Stimulated activated CD4-positive, alpha-beta T cell treated with anti-CD3 and anti-CD28 coated beads, TNF-alpha, amount 100 ng/mL, for 4 hours (primary cell): ENCODE measurements around the gene SMLR1.
A peak's percentile ranks its signal among the peaks of the same experiment; 100 is the strongest.

Experiments
- DNase-seq, 3 experiments: peaks; one replicate each; pipeline ENCODE4 v3.0.0-alpha.2; 2020; ENCODE audit warnings: low read depth in 3 of 3

The SMLR1 gene

DNA sequence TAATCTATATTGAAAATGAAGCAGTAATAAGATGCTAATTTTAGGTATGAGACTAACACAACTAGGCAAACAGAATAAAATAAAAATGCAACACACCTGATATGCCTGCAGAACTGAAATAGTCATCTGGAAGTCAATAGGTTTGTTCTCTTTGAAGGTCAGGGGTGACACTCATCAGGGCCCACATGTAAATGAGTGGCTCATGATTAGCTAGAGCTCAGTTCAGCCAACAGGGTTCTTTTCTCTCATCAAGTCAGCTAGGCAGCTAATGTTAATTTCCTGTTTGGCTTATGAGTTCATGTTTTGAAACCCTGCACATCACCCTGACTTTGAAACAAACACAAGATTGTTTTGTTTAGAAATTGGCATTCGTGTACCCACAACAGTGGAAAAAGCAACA, 23.8 kb downstream of the SMLR1 start:
- no peak for DNase-seq

DNA sequence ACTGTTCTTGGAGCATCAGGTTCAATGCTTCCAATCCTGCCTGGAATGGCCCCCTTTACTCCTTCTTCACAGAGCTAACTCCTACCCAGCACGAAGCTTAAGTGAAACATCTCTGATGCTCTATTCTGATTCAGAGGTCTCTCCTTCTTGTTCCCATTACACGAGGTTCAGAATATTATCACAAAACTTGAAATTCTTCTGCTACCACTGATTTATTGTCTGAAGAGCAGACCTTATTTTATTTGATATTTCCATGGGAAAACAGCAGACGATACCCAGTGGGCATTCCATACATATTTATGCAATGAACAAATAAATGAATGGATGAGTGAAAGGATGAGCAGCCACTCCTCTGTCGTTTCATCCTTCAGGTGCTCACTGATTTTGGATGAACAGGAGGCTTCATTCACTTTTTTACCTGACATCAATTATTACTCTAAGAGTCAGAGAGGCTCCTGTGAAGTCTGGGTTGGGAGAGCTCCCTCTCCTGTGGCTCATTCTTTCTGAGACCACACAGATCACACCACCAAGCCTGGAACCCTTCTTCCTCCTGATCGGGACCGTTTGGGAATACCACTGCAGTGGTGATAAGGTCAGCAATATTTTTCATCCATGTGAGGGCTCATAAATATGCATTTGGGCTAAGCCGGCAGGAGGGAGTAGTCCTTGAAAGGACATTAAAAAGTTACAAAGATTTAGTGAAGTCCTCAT, 25.8 kb downstream of the SMLR1 start:
- DNase-seq, result no peak

DNA sequence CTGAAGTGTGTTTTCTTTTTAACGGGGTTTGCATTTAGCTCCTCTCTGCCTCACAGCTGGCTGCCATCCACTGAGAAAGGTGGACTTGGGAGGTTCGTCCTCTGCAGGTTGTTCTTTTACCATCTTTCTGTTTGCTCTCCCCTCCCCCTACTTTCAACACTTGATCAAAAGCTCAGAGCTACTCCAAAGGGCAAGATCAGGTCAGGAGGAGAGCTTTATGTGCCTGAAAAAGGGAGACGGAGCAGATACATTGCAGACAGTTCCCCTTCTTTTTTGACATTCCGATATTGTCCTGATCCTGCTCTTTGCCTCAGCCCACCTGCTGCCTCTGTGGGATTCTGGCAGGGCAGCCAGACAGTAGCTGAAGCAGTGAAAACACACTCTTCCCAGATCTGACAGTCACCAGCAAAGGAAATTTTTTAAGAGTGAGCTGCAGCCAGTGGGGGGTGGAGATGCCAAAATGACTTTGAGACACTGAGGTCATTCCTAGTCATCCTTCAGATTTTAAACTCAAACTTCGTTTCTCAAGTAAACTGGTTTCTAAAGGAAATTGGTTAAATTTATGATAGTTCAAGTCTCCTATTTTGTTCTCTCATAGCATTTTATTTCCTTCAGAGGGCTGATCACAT, 26.5 kb downstream of the SMLR1 start:
- DNase-seq, result no peak

DNA sequence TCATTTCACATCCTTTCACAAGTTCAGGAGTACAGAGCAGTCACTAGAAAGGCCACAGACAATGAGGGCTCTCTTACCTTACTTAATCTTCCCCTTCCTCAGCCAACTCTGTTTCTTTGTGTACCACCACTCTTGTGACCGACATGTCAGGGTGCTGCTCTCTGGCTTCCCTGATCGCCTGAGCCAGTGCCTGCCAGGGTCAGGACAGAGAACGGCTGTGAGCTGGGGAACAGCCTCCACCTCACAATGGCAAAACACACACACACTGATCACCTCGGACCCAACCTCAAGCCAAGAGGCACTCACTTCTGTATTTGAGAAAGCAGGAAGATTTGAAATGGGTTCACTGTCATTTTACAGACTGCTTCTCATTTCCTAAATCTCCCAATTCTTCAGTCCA, 30.8 kb downstream of the SMLR1 start:
- no peak for DNase-seq

DNA sequence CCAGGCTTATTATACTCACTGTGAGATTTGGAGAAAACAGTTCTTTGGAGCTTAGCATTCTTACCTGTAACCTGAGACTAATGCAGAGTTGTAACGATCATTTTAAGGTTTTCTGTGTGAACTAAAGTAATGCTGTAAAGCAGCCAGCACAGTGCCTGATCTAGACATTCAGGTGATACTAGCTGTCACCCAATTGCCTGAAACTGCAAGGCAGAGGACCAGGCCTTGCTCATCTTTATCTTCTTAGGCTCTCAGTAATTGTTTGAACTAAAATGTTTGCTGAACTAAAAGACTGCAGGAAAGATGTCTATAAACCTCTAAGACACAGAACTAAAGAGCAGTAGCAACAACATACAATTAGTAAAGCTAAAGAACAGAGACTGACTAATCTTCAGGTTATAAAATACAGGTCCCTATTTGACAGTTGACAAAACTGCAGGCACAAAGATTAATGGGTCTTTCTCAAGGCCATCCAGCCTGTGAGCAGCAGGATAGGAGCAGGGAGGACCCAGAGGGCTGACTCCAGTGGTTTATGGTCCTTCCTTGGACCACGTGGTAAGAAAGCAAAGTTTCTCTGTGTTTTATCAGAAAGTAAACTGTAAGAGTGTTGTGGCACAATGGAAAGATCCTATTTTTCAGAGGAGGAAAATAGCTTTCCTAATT, 31.4 kb downstream of the SMLR1 start:
- DNase-seq, result no peak

DNA sequence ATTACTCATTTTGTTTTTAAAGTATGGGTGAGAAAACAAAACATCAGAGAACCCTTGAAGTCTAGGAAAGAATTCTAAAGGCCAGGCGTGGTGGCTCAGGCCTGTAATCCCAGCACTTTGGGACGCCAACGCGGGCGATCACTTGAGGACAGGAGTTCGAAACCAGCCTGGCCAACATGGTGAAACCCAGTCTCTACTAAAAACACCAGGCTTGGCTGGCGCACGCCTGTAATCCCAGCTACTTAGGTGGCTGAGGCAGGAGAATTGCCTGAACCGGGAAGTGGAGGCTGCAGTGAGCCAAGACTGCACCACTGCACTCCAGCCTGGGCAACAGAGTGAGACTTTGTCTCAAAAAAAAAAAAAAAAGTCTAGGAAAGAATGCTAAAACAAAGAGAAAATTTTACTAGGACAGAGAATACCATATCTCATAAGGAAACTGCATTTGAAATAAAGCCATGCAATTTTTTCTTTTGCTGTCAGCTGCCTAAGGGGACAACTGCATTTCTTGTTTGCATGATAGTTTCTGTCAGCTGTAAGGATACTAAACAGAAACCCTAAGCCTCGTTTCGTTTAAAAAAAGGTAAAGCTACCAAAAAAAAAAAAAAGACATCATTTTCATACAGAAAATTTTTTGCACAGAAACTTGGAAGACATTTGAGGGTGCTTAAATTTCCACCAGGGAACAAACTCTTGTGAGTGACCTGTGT, 32.1 kb downstream of the SMLR1 start:
- no peak for DNase-seq

DNA sequence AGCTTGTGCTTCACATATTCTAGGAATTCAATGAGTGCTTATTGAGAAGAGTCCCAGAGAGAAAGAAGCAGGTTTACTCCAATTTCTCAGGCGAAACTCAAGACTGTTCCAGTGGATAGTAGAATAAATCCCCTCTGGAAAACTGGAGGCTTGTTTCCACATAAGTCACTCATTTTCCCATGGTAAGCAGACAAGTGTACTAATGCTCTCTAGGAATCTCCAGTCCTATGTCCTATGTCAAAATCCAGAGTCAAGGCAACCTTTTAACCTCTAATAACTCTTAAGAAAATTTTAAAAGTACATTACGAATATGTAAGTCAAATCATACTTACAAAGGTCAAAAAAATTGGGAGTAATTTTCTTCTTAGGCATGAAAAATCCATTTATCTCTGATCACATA, 35.2 kb downstream of the SMLR1 start:
- DNase-seq, result no peak

DNA sequence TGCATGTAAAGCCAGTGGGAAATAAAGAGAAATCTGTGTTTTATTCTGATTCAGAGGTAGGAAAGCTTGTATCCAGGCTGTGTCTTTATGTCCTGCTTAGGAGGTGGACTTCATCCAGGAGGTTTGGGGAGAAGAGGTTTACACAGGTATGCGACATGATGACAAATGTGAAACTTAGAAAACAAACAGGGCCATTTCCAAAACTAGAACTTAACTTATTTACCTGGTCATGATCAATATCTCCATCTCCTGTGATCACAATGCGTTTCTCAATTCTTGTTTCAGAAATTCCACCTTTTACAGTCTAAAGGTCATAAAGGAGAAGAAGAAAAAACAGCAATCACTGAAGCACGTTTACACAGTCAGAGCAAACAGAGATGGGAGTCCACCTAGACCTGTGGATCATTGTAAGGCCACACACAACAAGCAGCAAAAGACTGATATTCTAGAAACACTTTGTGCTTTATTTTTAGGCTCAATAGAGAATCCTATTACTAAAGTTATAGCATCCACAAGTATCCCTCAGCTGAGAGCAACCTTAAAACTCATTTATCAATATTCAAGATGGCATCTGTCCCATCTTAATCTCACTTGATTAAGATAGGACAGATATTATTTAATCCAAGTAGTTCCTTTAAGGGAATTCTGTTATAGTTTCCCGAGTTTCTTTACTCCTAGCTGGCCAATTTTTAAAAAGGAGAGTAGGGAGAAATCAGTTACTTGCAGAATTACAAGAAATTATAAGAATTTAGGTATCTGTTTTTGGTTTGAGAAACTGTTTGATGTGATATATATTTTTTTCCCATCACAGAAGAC, 36.4 kb downstream of the SMLR1 start:
- DNase-seq, result no peak

DNA sequence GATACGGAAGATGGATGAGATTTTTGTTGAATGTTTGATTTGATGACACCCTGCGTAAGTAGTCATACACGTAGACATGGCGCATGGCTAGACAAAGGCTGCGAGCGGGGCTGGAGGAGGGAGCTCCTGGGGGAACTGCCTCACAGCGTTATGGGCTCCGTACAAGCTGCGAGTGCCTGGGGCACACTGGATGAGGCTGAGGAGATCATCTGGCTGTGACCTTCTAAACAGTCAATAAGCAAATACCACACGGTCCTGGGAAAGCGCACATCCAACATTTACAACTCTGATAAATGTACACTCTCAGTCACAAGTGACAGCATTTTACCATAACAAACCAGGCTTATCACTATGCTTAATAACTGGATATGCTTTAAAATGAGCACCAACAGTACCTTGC, 37.1 kb downstream of the SMLR1 start:
- no peak for DNase-seq

DNA sequence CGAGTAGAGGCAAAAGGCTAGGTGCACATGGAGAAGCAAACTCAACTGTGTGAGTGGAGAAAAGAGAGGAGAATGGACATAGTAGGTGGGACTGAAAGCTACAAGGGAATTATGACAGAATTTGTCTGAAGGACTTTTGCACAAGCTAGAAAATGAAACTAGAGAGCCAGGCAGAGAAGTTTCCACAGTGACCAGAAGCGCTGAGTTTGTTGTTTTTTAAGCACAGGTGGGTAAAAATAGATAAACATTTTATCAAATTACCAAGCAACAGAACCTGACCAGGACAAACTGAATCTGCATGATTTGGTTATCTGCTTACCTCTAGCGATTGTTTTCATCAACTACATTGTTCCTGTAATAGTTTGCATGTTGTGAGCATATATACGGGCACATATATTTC, 38.6 kb downstream of the SMLR1 start:
- no peak for DNase-seq

DNA sequence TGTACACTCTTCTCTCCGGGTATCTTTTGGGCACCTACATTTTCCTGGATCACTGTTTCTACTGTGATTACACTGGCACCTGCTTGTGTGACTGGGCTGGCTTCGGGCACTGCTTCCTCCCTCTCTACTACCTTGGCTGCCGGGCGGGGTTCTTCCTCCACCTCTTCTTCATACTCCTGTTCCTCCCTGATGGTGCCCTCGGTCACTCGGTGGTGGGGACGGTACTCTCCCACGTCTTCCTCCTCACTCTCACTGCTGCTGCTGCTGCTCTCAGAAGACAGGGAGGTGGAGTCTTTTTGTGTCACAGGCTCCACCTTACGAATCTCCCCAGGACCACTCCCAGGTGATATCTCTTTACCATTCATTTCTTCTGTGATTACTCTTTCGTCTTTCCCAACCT, 42.5 kb downstream of the SMLR1 start:
- DNase-seq, result no peak

DNA sequence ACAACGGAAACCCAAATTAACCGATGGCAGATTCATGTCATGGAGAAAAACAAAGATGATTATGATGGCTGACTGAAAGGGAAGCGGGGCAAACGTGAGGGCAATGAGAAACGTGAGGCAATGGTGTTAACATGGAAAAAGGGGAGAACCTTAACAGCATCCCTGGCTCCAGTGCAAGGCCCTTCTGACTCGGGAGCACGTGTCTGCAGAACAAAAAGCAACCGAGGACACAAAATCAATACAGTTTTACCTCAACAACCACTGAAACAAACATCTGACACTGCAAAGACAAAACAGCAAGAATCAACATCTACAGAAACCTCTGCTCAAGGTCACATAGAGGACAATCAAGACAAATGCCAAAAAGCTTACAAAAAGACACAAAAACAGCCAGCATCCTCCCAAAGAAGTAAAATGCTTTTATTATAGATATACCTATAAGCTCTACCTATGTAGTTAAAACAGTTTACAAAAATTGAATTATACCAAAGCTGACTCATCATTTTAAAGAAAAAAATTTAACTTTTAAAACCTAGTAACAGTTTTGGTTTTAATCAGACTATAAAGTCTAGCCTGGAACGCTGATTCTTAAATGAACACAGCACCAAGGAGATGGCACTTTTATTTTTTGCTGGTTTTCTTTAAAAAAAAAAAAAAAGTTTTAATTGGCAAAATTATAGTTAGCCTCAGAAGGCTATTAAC, 43.1 kb downstream of the SMLR1 start:
- no peak for DNase-seq

DNA sequence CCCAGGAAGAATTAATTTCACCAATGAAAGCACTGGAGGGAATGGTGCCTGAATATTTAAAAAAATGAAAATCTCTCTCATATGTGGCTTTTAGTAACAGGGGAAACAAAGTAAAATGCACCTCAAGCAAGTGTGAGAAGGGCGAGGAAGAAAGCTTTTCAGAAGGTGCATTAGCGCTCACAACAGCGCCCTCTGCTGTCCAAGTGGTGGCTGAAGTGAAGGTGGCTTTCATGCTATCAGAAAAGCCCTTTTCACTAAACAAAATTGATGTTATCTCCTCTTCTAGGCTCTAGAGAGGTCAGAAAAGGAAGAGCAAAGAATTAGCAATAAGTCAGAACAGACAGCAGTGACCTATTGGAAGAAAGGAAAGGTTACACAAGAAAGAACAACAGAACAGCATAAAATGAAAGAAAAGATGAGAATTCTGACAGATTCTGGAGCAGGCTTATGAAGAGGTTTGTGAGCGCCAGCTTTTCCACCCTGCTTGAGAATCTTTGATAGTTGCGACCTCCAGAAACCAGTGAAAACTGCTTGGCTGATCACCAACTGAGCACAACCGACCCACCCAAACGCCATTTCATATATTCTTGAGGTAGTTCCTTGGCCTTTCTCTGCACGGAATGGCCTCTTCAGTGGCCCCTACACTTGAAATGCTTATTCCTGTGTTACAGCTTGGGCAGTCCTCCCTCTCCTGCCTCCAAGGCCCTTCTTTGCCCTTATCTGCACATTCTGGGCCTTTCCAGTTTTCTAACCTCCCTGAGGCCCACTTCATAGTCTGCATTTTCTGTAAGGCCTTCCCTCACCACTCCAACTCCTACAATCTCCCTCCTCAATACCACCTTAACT, 45.3 kb downstream of the SMLR1 start:
- DNase-seq, result peak; percentile 23 to 48 (median 44)

DNA sequence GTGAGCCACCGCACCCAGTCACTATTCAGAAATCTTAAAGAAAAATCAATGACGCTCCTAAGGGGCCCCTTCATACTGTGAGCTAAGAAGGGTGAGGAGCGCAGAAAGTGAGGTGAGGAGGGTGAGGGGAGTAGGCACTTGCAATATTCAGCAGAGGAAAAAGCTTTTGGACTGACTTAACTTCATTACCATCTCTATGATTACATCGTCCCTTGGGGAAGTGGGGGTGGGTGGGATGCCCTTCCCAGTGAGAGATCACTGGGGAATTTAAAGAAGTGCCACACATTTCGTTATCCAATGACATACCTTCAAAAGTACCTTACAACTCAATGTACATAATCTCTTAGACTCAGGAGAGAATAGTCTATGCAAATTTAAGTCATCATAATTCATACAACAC, 46.5 kb downstream of the SMLR1 start:
- no peak for DNase-seq

DNA sequence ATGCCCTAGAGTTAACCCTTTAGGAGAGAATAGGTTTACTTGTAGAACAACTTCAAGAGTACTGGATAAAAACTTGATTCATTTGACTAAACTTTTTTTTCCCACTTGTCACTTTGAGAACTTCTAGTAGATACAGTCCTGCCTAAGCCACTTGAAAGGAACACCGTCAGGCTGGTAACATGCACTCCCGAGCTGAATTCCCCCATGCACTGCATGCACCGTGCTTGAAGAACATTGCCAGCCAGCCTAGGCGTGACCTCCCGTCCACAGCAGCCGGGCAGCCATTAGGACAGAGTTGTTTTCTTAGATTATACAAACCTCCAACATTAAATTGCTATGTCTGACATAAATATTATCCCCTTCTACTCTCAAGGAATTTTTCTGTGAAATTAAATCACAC, 52.6 kb downstream of the SMLR1 start:
- no peak for DNase-seq

DNA sequence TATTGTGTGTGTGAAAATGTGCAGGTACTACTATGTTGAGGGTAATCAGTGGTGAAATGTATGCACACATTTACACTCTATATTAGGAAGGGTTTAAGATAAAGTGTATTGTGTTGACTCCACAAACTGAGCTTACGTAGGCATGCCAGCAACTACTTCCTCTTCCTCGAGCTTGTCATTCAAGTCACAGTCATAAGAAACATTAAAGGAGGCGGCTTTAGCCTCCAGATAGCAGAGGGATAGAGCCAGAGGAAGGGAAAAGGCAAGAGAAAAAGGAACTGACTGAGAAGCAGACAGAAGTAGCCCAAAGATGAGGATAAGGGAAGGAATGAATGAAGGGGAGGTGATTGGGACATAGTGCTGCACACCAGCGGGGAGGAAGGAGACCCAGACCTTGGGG, 55.2 kb downstream of the SMLR1 start:
- no peak for DNase-seq

DNA sequence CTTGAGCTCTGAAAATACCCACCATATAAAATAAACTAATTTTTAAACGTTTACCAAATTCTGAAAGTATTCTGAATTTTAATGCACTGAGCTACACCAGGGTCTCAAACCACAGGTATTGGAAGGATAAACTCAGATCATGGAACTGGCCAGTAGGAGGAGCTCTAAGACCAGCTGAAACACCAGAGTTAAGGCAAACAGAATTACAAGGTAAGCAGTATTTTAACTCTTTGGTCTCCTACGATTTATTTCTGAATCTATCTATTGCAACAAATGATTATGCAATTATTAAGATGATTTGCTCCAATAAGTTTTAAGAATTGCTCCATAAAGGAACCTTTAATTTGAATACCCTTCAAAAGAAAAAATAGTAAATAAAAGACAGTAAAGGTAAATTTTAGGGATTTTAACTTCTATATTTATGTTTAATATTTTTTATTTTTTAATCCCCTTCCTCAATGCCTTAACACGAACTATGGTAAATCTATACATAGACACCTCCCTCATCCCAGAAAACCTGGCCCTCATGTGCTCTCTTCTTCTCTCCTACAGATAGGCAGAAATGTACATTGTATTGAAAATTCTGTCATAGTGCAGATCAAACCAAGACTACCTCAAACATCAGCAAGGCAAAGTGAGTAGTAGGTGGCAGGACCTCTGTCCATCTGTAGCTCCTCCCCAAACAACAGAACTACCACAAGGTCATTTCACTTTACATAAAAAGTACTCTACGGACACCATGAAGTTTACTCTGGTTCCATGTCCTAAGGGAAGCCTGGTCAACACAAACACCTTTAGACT, 58.4 kb downstream of the SMLR1 start:
- DNase-seq, result peak; percentile 9 to 66 (median 31)
